ENCODE results near the gene FOLR1. TPM values are rescaled to one million over a fixed set of nuclear protein-coding genes. Genes with fewer than 3 reads are reported as not detected.
A peak's percentile ranks its signal among the peaks of the same experiment; 100 is the strongest.

FOLR1 gene
- total RNA-seq, 1 donor from 2014 or later = 5.6 TPM

- DNase-seq (ENCODE audit: low spot score, unreplicated experiment) = no peak
- H3K27me3 Mint-ChIP-seq = peaks cover 47% of the 10 kb centered on the region
- H3K36me3 Mint-ChIP-seq (ENCODE audit: insufficient read depth) = peaks cover 15% of the 10 kb centered on the region
- peak overlapping the region; percentile 64 for H3K4me3 Mint-ChIP-seq (ENCODE audit: low read depth)
- TF ChIP-seq, protein P1, sequence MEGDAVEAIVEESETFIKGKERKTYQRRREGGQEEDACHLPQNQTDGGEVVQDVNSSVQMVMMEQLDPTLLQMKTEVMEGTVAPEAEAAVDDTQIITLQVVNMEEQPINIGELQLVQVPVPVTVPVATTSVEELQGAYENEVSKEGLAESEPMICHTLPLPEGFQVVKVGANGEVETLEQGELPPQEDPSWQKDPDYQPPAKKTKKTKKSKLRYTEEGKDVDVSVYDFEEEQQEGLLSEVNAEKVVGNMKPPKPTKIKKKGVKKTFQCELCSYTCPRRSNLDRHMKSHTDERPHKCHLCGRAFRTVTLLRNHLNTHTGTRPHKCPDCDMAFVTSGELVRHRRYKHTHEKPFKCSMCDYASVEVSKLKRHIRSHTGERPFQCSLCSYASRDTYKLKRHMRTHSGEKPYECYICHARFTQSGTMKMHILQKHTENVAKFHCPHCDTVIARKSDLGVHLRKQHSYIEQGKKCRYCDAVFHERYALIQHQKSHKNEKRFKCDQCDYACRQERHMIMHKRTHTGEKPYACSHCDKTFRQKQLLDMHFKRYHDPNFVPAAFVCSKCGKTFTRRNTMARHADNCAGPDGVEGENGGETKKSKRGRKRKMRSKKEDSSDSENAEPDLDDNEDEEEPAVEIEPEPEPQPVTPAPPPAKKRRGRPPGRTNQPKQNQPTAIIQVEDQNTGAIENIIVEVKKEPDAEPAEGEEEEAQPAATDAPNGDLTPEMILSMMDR (IDR thresholded peaks at IDR 0.05; ENCODE audit: unreplicated experiment) = no peak
- peaks cover 9% of the 10 kb centered on the region for H3K4me1 Mint-ChIP-seq (ENCODE audit: low read depth)
- no peak overlapping the region for H3K27ac Mint-ChIP-seq
- no peaks in the 10 kb centered on the region for H3K9me3 Mint-ChIP-seq (ENCODE audit: low read depth)
These were observed 47.4 kb downstream of the FOLR1 start for GRCh38 chr11:72239313-72239848.

DNA sequence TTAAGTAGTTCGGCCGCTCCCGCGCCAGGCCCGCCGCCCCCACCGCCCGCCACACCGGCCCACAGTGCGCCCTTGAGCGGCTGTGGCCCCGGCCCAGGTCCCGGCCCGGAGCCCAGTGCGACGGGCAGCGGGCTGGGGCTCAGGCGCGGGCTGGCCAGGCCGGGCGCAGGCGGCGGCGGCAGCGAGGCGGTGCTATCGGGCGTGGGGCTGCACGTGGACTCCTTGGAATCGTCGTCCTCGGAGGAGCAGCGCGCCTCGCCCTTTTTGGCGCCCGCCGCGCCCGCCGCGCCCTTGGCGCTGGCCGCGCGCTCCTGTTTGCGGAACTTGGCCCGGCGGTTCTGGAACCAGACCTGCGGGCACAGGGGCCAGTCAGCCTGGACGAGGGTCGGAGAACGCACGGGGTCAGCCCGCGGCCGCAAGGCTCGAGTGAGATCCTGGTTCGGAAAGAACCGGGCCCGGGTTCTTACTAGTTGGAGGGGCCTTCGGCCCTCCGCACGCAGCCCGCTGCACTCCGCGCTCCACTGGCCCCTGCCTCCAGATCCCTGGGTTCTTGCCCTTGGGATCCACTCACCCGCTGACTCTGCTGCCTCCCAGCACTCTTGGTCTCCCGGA, 48.0 kb downstream of the FOLR1 start:
- H3K9me3 Mint-ChIP-seq (ENCODE audit: low read depth) = no peaks in the 10 kb centered on the region
- DNase-seq (ENCODE audit: low spot score, unreplicated experiment) = no peak
- peaks cover 14% of the 10 kb centered on the region for H3K4me1 Mint-ChIP-seq (ENCODE audit: low read depth)
- TF ChIP-seq, protein P1 (IDR thresholded peaks at IDR 0.05; ENCODE audit: unreplicated experiment) = no peak
- peaks cover 47% of the 10 kb centered on the region for H3K27me3 Mint-ChIP-seq
- peaks cover 11% of the 10 kb centered on the region for H3K36me3 Mint-ChIP-seq (ENCODE audit: insufficient read depth)
- peak overlapping the region; percentile 66 for H3K4me3 Mint-ChIP-seq (ENCODE audit: low read depth)
- H3K27ac Mint-ChIP-seq = no peak overlapping the region

GRCh38 chr11:72240461-72241290, 48.7 kb downstream of the FOLR1 start:
- TF ChIP-seq, protein P1 (IDR thresholded peaks at IDR 0.05; ENCODE audit: unreplicated experiment) = no peak
- no peak for DNase-seq (ENCODE audit: low spot score, unreplicated experiment)
- no peak overlapping the region for H3K27ac Mint-ChIP-seq

DNA sequence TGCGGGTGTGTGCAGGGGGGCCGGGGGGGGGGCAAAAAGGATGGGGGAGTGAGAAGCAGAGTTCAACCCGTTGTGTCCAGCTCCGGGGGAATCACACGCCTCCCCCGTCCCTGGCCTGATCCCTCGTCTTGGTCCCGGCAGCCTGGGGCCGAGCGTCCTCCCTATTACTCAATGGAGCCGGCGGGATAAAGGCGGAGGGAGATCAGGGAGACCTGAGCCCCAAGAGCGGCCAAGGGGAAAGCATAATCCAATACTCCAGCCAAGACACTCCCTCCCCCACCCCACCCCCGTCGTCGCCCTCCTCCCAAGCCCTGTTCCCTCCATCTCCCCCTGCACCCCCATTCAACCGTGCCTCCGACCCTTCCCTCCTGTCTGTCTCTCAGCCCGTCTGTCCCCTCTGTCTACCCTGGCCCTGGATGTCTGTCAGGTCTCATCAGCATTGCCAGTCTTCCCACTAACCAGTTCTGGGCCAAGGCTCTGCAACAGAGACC, 49.4 kb downstream of the FOLR1 start:
- Mint-ChIP-seq H3K36me3 (ENCODE audit: insufficient read depth) (peaks cover 11% of the 10 kb centered on the region), H3K27ac (no peak overlapping the region), H3K27me3 (peaks cover 47% of the 10 kb centered on the region), H3K4me1 (ENCODE audit: low read depth) (peaks cover 14% of the 10 kb centered on the region), H3K4me3 (ENCODE audit: low read depth) (no peak overlapping the region), H3K9me3 (ENCODE audit: low read depth) (no peaks in the 10 kb centered on the region)
- DNase-seq (ENCODE audit: low spot score, unreplicated experiment) = no peak
- TF ChIP-seq, protein P1 (IDR thresholded peaks at IDR 0.05; ENCODE audit: unreplicated experiment) = no peak

More at GRCh38 chr11:72240461-72241290, 48.7 kb downstream of the FOLR1 start:
- Mint-ChIP-seq H3K9me3 (ENCODE audit: low read depth) (no peaks in the 10 kb centered on the region), H3K4me3 (ENCODE audit: low read depth) (peak overlapping the region; percentile 66), H3K36me3 (ENCODE audit: insufficient read depth) (peaks cover 11% of the 10 kb centered on the region), H3K27me3 (peaks cover 47% of the 10 kb centered on the region), H3K4me1 (ENCODE audit: low read depth) (peaks cover 14% of the 10 kb centered on the region)

GRCh38 chr11:72242141-72242540, 50.2 kb downstream of the FOLR1 start:
- H3K4me1 Mint-ChIP-seq (ENCODE audit: low read depth) = peaks cover 14% of the 10 kb centered on the region
- TF ChIP-seq, protein P1 (IDR thresholded peaks at IDR 0.05; ENCODE audit: unreplicated experiment) = no peak
- DNase-seq (ENCODE audit: low spot score, unreplicated experiment) = no peak
- H3K36me3 Mint-ChIP-seq (ENCODE audit: insufficient read depth) = peaks cover 8% of the 10 kb centered on the region
- no peak overlapping the region for H3K4me3 Mint-ChIP-seq (ENCODE audit: low read depth)
- H3K9me3 Mint-ChIP-seq (ENCODE audit: low read depth) = no peaks in the 10 kb centered on the region
- peaks cover 47% of the 10 kb centered on the region for H3K27me3 Mint-ChIP-seq
- no peak overlapping the region for H3K27ac Mint-ChIP-seq

Measured in progenitor cell of endocrine pancreas (in vitro differentiated cells).